DMS153 (cell line): Measurements from ENCODE around the gene STRADA.

Experiments
- DNase-seq: peaks from one replicate; lab custom pipeline; 2025; lab: John Stamatoyannopoulos, UW

STRADA gene

DNA sequence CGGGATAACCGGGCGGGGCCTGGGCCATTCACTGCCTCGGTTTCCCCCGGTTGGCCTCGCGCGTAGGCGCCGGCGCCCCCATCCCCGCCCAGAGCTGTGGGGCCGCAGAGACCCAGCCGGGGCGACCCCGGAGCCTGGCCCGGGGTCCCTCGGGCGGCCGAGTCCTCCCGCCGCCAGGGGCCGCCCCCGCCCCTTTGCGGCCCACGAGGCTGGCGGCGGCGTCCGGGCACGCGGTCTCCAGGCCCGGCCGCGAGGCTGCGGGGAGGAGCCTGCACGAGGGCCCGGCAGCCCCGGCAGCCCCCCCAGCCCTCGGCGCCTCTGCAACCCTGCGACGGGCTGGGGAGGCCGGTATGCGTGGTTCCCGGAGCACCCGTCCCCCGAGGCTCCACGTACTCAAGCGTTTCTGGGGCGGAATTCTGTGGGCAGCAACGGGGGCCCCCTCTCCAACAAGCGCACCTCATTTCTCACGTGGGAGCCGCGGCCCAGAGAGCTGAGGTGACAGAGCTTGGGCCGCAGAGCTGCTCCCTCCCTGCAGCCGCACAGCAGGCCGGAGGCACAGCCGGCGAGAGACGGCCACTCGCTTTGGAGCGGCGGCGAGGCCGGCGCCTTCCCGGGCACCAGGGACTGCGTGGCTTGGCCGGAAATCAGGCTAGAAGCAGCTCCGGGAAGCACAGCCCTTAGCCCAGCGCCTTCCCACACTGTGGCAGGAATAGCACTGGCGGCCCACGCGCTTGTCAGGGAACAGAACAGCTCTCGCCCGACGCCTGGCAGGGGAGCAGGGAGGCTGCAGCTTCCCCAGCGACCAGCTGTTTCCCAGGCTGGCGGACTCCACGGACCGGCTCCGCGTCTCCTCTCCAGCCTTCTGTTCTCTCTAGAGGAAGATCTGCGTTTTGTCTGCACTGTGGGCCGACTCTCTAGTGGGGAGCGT is 40.8 kb downstream of the STRADA start:
- DNase-seq: peak; percentile 39

DNA sequence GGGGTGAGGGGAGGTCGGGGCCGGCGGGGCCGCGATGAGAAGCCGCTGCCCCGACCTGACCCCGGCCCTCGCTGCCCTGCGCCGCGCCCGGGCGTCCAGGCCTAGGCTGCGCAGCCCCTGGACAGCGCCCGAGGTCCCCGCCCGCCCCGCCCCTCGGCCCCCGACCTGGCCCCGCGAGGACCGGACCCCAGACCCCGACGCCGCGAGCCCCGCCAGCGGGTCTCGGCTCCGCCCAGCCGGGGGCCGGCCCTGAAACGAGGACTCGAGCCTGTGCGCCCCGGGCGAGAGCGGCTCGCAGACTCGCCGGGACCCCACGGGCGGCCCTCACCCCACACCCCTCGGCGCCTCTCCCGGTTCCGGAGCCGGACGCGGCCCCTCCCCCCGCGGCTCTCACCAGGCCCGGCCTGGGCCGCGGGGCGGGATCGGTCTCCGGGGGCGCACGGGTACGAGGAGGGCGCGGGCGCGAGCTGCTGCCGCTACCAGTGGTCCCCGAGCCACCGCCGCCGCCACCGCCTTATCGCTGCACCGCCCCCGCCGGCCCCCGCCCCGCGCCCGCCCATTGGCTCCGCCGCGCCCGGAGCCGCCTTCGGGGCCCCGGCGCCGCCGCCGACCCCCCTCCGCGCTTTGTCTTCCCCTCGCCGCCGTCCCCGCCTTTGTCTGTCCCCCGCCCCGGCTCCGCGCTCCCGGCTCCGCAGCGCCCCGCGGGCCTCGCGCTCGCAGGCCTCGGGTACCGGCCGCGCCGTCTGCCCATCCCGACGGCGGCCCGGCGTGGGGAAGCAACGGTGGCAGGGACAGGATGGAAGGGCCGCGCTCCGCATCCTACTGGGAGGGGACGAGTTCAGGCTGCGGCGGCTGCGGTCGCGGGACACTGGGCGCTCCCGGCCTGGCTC is 41.7 kb downstream of the STRADA start, which contains the start of gene LIMD2:
Gene LIMD2 (minus strand): TSS at position 488 of the 890 bp plus-strand sequence. CDS start 827 bp downstream, outside the sequence.
- peak; percentile 59 for DNase-seq

DNA sequence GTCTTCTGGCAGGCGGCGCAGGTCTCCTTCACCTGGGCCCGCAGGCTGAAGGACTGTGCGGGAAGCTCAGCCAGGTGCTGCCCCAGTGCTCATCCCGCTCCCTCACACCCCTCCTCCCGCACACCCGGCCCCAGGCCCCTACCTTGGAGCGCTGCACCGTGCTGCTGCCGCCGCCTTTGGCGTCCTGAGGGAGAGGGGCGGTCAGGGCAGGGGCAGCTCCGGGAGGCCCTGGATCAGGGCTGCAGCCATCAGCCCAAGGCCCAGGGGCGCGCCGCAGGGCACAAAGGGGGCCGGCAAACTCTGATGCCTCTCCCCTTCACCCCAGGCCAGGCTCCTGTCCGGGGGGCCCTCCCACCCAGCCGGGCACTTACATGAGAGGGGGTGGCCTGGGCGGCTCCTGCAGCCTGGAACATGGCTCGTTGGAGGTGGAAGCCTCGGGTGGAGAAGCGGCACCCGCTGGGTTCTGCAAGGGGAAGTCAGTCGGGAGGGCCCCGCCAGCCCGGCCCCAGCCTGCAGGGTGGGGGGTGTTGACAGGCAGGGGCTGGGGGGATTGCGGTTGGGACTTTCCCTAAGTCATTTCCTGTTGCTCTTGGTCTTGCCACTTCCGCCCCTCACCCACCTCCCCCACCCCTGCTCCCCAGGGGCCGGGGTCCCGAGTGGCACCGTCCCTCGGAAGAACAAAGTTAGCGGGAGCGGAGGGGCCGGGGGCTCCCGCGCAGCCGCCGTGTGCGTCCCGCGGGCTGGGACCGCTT is 42.5 kb downstream of the STRADA start:
- DNase-seq: peak; percentile 15

DNA sequence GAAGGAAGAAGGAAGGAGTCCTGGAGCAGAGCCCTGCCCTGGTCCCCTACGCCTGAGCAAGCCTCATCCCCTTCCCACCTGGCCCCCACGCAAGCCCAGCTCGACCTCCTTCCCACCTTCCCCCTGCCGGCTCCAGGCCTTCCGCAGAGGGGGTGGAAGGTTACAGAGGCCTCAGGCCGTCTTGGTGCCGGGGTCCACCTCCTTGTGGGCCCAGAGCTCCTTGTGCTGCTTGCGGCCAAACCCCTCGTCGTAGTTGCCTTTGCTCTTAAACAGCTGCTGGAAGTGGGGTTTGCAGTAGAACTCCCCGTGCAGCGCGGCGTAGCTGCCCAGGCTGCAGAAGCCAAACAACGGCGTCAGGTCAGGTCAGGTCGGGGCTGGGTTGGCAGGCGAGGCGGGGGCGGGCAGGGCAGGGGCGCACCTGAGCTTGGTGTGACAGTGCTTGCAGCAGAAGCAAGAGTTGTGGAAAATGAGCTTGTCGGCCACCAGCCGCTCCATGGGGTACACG is 43.2 kb downstream of the STRADA start:
- DNase-seq: no peak

DNA sequence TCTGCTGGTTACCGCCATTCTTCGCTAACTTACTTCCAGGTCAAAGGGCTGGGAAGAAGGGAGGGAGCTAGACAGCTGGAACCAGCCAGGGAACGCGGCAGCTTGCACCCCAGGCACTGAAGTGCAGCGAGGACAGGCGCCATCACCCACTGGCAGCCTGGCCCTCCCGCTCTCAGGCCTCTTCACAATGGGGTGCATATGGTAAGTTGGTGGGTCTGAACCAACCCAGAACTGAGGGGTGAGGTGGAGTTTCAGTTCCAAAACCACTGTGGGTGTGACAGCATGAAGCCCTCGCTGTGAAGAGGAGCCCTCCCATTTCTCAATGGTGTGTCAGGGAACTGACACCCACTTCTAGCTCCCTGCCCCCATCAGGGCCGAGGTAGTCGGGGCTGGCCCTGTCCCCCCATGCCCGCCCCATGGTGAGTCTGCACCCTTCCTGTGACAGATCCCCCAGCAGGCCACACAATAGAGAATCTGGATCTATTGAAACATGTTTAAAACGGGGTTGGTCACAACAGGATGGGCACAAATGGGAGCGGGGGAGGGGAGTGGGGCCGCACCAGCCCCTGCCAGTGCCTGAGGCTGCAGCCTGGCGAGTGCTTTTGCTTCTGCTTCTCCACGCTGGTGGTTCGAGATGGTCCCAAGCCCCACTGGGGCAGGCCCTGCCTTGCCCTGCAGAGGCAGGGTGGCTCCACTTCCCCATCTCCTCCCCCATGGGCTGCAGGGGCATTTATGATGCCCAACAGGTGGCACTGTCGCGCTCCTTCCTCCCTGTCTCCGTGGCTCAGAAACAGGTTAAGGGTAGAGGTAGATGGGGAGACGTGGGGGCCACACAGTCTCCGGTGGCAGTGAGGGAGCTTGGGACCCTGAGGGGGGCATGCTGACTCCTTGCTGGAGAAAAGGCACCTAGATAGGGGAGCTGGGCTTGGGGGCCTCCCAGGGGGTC is 44.0 kb downstream of the STRADA start:
- peak; percentile 17 for DNase-seq

DNA sequence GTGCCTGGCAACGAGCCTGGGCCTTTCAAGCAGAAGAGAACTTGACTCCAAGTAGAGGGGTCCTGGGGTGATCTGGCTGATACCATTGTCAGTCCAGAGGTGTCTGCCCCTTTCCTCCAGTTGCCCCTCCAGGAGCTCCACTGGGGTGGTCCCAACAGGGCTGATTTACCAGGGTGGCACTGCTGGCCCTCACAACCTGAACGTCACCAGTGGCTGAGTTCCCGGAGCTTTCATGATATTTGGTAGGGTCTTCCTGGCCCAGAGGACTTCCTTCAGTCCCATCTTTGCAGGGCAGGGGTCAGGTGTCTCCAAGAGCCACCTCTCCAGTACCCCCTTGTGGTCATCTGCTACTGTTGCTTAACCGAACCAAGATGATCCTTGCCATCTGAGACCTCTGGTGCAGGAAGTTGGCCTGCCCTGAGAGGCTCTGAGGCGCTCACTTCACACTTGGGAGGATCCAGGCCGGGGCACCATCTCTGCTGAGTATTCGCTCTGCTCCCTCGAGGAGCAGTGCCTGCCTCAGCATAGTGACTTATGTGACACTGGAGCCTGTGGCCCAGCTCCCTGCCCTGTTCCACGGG is 45.1 kb downstream of the STRADA start:
- no peak for DNase-seq

DNA sequence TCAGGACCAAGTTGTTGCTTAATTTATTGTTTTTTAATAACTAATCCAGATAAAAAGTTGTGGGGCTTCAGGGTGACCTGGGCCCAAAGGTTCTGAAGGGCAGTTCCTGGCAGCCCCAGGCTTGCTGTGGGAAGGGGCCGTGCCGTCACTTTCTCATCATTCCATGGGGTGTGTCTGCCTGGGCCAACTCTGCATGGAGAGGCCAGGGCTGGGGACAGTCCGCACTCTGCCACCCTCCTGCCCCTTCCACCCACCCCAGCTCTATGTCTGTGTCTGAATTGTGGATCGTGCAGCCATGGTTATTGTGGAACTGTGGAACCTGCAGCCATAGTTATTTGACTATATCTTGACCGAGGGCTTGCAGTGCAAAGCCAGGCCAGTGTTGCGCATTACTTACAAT is 45.7 kb downstream of the STRADA start:
- no peak for DNase-seq

DNA sequence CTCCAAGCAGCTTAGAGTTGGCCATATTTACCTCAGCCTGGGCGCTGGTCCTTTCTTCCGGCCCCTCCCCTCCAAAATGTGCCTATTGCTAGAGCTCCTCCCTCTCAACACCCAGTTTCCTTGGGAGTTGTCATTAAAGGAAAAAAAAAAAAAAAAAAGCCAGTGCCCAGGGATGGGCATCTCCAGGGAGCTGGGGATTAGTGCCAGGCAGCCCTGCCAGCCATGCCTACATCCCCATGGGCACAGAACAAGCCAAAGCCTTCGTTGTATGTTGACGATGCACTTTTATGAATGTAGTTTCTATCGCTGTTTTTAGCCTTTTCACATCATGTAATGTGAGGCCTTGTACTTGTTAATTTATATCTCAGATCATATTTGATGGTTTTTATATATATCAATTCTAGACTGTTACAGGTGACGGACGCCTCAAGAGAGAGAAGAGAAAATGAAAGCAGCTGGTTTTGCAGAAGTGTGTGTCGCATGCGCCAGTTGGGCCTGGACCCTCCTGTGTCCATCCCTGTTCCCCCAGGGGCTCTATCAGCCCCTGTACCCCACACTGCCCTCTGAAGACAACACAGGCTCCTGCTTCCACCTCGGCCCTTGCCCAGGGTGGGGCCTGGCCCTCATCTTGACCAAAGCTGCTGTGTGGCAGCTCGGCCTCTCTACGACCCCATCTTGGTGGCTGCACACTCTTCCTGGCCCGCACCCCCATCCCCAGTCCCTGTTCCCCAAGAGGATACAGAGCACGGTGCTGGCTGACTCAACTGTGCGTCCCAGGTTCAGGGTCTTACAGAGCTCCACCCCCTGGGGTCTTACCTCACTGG is 46.4 kb downstream of the STRADA start:
- no peak for DNase-seq

DNA sequence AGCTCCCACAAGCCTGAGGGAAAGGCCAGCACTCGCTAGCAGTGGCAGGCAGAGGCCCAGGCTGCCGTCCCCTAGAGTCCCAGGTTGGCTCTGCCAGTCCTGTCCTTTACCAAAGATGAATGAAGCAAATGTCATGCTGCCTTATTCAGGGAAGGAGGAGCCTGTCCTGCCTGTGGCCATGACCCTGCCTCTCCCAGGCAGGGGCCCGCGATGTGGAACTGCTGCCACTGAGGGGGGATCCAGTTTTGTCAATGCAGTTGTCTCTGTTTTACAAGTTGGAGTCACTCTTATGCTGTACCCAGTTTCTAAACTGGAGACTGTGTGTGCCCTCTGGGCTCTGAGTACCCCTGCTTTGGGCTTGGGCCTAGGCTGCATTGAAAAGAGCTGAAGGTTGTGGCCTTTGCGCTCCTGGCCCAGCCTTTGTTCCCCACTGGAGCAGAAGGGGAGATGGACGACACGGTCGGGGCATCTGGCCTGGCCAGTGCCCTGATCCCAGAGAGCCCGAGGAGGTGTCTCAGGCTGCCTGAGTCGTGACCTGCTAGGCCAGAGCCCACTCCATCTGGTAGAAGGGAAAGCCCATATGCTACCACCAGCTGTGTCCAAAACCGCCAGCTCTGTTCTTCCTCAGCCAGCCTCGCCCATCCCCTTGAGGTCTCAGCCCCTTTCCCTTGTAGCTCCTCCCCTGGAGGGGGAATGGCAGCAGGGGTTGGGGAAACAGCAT is 47.2 kb downstream of the STRADA start:
- no peak for DNase-seq

DNA sequence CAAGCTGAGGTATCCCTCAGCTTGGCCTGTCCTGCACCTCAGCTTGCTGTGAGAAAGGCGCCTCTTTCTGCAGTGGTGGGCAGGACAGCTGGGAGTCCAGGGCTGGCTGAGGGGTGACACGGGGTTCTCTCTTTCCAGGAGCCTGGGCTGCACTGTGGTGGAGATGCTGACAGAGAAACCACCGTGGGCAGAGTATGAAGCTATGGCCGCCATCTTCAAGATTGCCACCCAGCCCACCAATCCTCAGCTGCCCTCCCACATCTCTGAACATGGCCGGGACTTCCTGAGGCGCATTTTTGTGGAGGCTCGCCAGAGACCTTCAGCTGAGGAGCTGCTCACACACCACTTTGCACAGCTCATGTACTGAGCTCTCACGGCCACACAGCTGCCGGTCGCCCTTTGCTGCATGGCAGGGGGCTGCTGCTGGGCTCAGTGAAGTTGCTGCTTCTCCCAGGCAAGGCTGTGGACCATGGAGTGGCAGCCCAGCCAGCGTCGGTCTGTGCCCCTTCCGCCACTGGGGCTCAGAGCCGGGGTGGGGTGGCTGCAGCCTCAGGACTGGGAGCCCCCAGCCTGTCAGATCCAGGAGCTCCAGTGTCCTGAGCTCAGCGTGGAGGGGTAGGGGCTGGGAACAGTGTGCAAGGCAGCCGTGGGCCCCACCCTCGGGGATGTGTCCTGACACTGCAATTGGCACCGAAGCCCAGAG is 48.0 kb downstream of the STRADA start:
- DNase-seq: no peak

DNA sequence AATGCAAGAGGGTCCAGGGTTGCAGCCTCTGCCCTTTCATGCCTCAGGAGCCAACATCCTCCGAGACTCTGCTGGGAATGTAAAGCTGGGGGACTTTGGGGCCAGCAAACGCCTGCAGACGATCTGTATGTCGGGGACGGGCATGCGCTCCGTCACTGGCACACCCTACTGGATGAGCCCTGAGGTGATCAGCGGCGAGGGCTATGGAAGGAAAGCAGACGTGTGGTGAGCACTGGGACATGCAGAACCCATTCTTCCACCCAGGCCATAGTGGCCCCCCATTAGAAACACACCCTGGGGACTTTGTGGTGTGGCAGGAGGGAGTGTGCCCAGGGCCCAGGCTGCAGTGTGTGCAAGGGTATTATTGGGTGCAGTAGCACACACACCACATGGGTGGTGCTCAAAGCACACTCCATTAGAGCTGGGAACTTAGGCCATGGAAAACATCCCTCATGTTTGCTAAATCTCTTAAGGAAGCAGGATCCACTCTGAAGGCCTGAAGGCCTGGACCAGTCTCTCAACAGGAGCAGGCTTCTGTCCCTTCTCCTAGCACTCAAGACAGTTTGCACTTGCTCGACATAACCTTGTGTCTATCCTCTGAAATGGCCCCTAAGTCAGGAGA is 49.3 kb downstream of the STRADA start:
- no peak for DNase-seq

DNA sequence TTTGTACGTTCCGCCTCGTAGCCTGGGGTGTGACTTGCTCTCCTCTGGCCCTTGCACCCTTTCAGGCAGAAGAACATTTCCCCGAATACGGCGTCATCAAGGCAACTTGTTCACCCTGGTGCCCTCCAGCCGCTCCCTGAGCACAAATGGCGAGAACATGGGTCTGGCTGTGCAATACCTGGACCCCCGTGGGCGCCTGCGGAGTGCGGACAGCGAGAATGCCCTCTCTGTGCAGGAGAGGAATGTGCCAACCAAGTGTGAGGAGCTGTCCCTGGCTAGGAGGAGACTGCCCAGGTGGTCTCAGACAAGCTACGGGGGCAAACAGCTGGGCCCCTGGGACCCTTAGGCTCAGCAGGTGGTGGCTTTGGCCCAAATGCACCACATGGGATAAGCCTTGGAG is 52.1 kb downstream of the STRADA start:
- no peak for DNase-seq

DNA sequence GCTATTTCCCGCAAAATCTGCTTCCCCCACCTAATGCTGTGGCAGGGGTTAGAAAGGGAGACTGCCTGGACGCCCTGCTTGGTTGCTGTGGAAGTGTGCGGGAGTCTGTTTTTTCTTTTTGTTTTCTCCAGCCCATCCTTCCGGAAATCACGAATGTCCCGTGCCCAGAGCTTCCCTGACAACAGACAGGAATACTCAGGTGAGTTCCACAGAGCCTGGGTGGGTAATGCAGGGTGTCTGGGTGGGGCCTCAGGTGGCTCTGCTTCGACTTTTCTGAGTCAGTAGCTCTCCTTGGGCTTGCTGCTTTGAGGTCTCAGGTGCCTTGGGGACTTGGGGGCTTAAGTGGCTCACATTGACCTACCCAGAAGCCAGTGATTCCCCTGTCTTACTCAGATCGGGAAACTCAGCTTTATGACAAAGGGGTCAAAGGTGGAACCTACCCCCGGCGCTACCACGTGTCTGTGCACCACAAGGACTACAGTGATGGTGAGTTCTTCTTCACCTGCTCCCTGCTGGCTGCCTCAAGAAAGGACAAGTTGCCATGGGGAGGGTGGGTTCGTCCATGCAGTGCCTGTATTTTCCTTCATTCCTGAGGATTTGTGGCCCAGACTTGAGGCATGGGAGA is 53.1 kb downstream of the STRADA start:
- no peak for DNase-seq

DNA sequence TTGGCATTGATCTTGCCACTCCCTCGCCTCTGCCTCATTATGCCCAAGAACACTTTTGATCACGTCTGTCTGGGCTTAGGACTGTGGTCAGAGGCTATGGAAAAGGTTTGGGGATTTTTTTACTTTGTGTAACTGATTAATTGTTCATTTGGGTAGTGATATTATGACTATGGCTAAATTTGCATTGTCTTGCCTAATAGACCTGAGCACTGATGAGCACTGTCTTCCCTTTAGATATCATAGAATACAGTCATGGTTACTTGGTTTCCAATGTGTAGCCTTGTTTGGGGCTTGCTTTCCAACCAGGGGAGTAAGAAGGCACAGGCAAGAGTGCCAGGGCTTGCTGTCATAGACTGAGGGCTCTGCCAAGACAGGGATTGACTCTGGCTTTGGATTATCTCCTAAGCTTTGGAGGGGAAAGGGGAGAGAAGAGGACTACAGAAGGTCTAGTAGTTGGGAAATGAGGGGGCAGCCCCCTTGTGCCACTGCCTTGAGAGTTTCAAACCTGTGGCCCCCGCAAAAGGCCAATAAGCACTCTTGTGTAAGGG is 55.4 kb downstream of the STRADA start:
- no peak for DNase-seq

DNA sequence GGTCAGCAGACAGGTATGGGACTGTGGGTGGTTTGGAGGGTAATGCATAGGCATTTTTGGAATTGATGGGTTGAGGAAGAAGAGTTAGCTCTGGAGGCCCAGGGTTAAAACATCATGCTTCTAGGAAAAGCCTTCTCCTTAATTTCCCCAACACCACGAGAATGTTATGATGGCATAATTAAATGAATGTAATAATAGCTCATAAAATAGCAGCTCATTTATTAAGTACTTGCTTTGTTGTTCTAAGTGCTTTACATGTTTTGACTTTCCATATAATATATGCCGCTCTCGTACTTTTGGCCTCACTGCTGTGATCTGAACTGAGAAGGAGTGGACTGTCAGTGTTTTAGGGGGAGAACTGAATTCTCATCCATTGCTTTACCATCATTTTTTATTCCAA is 56.0 kb downstream of the STRADA start:
- DNase-seq: no peak

DNA sequence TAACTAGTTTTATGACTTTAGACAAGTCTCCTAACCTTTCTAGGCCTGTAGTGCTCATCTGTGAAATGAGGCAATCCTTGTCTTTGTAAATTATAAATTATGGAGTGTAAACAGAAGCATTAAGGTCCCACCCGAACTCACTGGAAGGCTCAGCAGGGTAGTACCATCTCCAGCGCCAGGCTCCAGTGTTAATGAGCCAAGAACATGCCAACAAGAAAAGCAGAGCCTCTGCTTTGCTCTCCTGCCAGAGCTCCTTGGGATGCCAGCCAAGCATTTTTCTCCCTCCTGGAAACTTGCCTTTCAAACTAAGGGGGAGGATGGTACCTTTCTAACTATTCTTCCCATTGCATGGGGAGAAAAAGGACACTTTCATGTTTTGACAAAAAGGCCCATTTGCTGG is 56.6 kb downstream of the STRADA start:
- no peak for DNase-seq

DNA sequence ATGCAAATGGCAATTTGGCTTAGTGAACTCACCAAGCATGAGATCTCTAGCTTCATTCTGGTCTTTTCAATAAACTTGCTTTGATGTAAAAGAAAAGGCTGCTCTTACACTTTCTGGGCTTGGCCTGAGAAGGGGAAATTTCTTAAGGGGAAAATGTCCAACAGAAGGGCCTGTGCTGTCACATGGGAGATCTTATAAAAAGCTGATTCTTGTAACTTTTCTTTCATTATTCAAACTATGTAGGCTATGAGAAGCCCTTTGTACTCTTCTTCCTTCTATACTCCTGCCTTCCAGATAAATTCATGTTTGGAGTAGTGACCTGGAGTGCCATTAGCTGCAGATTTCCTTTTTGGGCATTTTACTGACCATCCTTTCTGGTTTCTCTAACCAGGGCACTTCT is 58.6 kb downstream of the STRADA start:
- DNase-seq: no peak
